GM21526 (cell line): ENCODE measurements around the gene IGFLR1.

Experiments used
- ATAC-seq: cut with Tn5 transposase; IDR thresholded peaks from one replicate; pipeline ENCODE4 v1.9.1; 2021; ENCODE audit warnings: moderate library complexity; ENCODE audit not compliant: unreplicated experiment, low FRiP score

Gene IGFLR1

DNA sequence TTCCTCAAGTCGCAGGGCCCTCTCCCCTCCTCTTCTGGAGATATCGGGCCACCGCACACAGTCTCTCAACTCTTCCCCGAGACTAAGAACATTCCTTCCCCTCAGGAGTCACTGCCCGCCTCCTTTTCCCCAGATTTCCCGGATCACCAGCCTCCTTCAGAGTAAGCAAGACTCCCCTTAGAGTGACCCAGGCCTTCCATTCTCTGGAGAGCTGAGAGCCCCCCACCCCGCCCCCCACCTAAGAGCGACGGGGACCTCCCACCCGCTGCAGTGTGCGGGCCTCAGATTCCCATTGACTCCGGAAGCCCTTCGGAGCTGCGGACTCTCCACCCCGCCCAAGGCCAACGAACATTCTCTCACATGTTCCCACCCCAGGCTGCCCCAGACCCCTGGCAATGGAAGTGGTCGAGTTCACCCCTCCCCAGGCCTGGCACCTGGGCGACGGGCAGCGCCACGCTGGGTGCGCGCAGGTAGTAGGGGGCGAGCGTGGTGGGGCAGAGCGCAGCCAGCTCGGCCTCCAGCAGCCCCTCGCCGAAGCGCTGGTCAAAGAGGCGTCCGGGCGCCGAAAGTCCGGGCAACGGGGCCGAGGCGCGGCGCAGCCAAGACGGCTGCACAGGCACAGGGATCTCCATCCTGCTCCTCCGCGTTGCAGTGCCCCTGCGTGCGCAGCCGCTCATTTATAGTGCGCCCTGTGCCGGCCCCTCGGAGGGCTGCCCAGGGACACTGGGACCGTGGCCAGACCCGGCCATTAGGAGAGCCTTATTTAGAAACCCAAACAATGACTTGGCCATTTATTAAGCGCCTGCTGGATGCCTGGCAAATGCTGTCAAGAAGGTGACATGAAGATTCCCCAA, 14.4 kb upstream of the IGFLR1 start, which contains the start of gene HSPB6:
HSPB6 (minus strand) TSS at position 653 of the 854 bp plus-strand sequence; CDS start at position 632, 21 bp downstream.
- no peak for ATAC-seq

- ATAC-seq: no peak
Observed at GRCh38 chr19:35755550-35756376, 13.5 kb upstream of the IGFLR1 start.

- no peak for ATAC-seq
Observed at GRCh38 chr19:35755131-35755549, 12.9 kb upstream of the IGFLR1 start.

- ATAC-seq: no peak
Observed at GRCh38 chr19:35754370-35755130, 12.3 kb upstream of the IGFLR1 start.

DNA sequence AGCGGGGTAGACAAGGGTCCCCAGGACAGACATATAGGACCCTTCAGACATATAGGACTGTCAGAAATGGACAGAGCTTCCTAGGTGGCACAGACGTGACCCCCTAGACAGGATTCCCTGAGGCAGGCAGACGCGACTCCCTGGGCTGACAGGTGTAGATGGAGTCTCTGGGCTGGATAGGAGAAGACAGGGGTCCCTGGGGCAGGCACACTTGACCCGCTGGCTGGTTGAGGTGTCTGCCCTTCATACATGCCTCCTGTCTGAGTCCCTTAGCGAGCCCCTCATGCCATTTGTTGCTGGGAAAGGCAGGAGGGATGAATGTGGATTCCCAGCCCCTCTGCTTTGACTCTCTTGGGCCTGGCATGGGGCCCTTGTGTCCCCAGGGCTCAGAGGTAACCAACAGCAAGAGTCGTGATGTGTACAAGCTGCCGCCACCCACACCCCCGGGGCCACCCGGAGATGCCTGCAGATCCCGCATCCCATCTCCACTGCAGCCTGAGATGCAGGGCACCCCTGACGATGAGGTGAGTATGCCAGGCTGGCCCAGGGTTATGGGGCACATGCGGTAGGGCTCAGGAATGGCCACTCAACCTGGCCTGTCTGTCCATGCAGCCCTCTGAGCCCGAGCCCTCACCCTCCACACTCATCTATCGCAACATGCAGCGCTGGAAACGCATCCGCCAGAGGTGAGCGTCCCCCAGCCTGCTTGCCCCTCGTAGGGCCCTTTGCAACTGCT, 11.6 kb upstream of the IGFLR1 start:
- no peak for ATAC-seq

- no peak for ATAC-seq
Observed at GRCh38 chr19:35752746-35753350, 10.6 kb upstream of the IGFLR1 start.

- ATAC-seq: no peak
Observed at GRCh38 chr19:35751839-35752745, 9.8 kb upstream of the IGFLR1 start.

- no peak for ATAC-seq
Observed at GRCh38 chr19:35750167-35750566, 7.9 kb upstream of the IGFLR1 start.

GRCh38 chr19:35748106-35749020, 6.1 kb upstream of the IGFLR1 start, which contains the start of gene LIN37:
LIN37 (plus strand) TSS chr19:35748576; CDS start chr19:35748725, 149 bp downstream.
- ATAC-seq: peak; percentile 54

GRCh38 chr19:35746531-35746930, 4.3 kb upstream of the IGFLR1 start:
- no peak for ATAC-seq

DNA sequence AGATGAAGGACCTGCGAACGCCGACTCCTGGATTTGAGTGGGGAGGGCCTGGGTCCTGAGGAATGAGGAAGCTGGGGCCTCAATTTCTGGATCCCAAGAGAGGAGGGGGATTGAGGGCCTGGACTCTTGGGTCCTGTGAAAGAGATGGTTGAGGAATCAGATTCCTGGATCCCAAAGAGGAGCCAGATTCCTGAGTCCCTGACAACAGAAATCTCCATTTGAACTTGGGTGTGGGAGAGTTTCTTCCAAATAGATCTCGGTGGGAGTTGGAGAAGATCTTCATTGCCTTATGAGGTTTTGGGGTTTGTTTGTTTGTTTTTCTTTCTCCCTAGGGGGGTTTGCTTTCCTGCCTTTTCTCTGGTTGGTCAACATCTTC, 3.8 kb upstream of the IGFLR1 start:
- no peak for ATAC-seq

DNA sequence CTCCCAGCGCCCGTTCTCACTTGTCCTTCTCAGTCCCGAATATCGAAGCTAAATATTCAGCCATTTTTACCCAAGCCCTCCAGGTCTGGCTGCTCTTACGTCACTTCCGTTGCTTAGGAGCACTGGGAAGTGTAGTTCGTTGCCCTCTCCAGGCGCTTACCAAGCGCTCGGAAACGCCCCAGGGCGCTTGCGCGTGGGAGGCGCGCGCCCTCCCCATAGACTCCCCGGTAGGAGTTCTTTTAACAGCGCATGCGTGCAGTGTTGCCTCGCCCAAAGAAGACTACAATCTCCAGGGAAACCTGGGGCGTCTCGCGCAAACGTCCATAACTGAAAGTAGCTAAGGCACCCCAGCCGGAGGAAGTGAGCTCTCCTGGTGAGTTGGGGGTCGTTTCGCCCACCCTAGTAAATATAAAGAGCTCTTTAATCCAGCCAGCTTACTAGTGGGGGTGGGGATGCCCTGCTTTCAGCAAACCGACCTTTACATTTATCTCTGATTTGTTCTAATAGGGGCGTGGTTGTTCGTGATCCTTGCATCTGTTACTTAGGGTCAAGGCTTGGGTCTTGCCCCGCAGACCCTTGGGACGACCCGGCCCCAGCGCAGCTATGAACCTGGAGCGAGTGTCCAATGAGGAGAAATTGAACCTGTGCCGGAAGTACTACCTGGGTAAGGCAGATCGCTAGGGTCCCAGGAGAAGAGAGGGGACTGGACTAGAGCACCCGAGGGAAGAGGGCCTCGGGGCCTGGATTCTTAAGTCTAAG, 3.3 kb upstream of the IGFLR1 start, which contains the start of the genes PSENEN and U2AF1L4:
PSENEN (plus strand) TSS at position 324 of the 759 bp plus-strand sequence; CDS start at position 604, 280 bp downstream.
U2AF1L4 (minus strand) TSS at position 91 of the 759 bp plus-strand sequence; CDS start at position 64, 27 bp downstream.
- peak; percentile 35 for ATAC-seq

DNA sequence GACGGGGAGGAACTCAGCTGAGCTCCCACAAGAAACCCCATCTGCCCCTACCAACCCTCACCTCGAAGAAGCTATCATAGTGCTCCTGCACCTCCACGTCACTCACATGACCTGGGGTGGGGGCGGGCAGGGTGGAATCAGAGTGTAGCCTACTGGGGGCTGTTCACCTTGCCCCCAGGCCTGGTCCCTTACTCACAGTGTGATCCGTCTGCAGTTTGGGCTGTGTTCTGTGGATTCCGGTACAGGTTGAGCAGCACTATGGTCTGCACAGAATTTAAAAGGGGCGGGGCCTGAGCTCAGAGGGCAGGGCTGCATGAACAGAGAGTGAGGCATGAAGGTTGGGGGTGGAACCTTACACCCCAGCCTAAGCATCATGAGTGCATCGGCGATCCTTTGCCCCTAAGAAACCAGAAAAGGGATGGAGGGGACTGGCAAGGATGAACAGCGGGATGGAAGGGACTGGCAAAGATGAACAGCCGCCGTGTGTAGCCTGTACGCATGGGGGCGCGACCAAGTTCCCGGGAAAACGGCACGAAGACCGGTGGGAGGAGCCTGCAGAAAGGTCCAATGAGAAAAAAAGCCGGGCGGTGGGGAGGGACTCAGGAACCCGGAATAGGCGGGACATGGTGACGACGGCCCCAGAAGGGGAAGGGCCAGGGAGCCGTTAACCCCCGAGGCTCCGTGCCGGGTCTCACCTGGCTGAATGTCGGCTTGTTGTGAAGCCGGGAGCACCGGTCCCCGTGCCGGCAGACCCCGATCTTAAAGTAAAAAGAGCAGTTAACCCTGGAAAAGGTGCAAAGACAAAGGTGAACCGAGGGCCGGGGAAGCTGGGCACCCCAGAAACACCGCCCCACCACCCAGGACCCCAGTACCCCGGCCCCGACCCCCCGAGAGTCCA, 2.4 kb upstream of the IGFLR1 start:
- ATAC-seq: peak; percentile 31

DNA sequence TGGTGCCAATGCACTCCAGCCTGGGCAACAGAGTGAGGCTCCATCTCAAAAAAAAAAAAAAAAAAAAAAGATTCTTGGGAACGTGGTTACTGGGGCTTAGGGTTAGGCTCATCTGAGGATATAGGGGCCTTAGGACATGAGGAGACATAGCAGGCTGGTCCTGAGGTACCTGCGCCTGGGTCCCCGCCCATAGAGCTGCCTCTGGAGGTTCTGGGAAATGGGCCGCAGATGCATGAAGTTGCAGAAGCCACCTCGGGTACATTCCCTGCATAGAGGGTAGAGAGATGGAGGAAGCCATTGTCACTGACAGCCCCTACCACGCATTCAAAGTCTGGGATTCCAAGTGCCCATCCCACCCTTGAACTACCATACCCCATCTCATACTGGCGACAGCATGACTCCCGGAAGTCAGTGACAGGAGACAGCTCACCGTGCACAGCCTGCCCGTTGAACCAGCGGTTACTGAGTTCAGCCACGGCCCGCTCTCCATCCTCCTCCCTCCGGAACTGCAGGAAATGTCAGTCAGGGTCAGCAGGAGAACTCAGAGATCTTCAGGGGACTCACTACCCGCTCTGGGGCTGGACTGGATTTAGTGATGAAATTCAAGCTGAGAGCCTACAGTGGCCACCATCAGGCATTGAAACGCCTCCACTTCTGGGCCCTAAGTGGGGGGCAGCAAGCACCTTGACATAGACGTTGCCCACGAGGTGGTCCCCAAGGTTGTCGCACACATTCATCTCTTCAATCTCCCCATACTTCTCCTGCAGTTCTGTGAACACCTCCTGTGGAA, 1.6 kb upstream of the IGFLR1 start:
- no peak for ATAC-seq

DNA sequence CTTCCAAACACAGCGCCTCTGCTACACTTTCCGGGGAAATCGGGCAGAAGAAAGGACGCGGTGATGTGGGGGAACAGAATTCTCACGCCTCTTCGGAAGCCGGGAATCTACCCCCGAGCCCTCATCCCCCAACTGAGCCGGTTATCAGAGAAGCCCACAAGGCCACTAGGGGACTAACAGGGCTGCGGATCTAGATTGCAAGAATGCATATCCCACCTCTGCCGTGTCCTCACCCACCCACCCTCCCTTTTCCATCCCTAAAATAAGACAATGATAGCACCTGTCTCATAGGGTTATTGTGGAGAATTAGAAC, 1.1 kb downstream of the IGFLR1 start:
- no peak for ATAC-seq
